GM13976 (cell line): ENCODE data around the gene ABCF1.
"Not testable (repeated sequence)": the region's sequence is repeated elsewhere in the genome, so short reads cannot be mapped to it uniquely, and the experiment has no call there.

ENCODE experiments used
- DNase-seq: peaks from one replicate; pipeline ENCODE4 v3.0.0; 2012; ENCODE audit warnings: low spot score
- CTCF ChIP-seq: IDR thresholded peaks from 2 replicates; pipeline ENCODE4 v1.5.1; 2012; ENCODE audit warnings: borderline replicate concordance, mild to moderate bottlenecking; ENCODE audit not compliant: insufficient read depth; ENCODE audit errors: extremely low read depth, missing control alignments, control extremely low read depth
- in situ Hi-C: fragments of 300-500 bp; cut with MboI; formaldehyde crosslinking; loops from one replicate; pipeline ENCODE4 v1.12.0; 2022; ENCODE audit warnings: low sequenced_read_pairs, mixed read lengths, inconsistent platforms; ENCODE audit not compliant: unreplicated experiment

ABCF1 gene

GRCh38 chr6:30589754-30590358 lies 18.6 kb downstream of the ABCF1 start:
- in situ Hi-C loops, result no loop called here
- DNase-seq, result no peak
- TF ChIP-seq CTCF, result no peak

- TF ChIP-seq CTCF, result no peak
- DNase-seq, result no peak
- in situ Hi-C loops, result no loop called here
These were observed 19.3 kb downstream of the ABCF1 start for GRCh38 chr6:30590509-30590908.

GRCh38 chr6:30591008-30591407 lies 19.8 kb downstream of the ABCF1 start:
- TF ChIP-seq CTCF, result no peak
- in situ Hi-C loops, result no loop called here
- DNase-seq, result no peak

- TF ChIP-seq CTCF, result no peak
- in situ Hi-C loops, result no loop called here
- no peak for DNase-seq
These were observed 21.0 kb downstream of the ABCF1 start for GRCh38 chr6:30592287-30592686.

- TF ChIP-seq CTCF, result peak; percentile 81
- peak; percentile 82 for DNase-seq
- in situ Hi-C loops, result not testable (repeated sequence)
These were observed 26.3 kb downstream of the ABCF1 start for GRCh38 chr6:30597315-30598144.

- DNase-seq, result no peak
- in situ Hi-C loops, result no loop called here
- no peak for TF ChIP-seq CTCF
These were observed 27.8 kb downstream of the ABCF1 start for GRCh38 chr6:30598912-30599624.
